ENCODE results near the gene CNOT11.
"Not testable (repeated sequence)": the region's sequence is repeated elsewhere in the genome, so short reads cannot be mapped to it uniquely, and the experiment has no call there.

CNOT11 gene

DNA sequence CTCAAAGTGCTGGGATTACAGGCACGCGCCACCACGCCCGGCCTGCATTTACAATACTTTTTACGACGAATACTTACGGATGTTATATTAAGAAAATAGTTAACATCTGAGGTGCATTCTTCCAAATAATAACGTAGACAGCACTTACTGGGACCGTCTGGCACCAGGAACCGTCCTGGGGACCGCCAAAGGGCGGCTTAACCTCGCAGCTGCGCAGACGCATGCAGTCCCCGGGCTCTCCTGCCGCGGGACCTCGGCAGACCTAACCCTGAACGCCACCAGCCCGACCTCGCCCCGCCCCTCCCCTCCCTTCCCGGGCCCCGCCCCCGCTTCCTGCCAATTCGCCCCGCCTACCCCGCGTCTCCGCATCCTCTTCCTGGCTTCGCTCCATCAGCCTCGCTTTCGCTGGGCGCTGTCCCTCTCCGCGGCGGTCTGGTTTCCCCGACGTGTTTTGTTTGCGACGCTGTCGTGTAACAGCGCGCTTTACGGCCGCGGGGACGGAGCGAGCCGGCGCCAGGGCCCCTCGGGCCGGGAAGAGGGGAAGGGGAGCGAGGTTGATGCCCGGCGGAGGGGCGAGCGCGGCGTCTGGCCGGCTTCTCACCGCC is at the start of gene CNOT11:
Gene CNOT11 (plus strand): TSS at position 479 of the 605 bp plus-strand sequence. CDS start 79 bp downstream, at position 558.
- Mint-ChIP-seq H3K4me3 (peak within 1 kb of the TSS; percentile 90), H3K27me3 (no peaks in the 10 kb centered on the region), H3K4me1 (ENCODE audit: low read depth) (peaks cover 47% of the 10 kb centered on the region), H3K27ac (peak within 1 kb of the TSS; percentile 90), H3K36me3 (ENCODE audit: low read depth) (peaks cover 31% of the 10 kb centered on the region), H3K9me3 (peaks cover 7% of the 10 kb centered on the region)
- intact Hi-C loops (cut with micrococcal nuclease) = loop anchor here (1.0 to 5.0 kb wide), 2 partner anchors 54 to 690 kb away; partner anchors contain the start of gene PDCL3

- Mint-ChIP-seq H3K4me3 (no peak overlapping the region), H3K27ac (no peak overlapping the region), H3K36me3 (ENCODE audit: low read depth) (no peaks in the 10 kb centered on the region), H3K4me1 (ENCODE audit: low read depth) (peaks cover 5% of the 10 kb centered on the region), H3K27me3 (no peaks in the 10 kb centered on the region), H3K9me3 (no peaks in the 10 kb centered on the region)
- intact Hi-C loops (cut with micrococcal nuclease) = loop anchor here (1.0 to 2.0 kb wide), 3 partner anchors 52 to 192 kb away; no protein-coding TSS in a partner anchor
Observed at GRCh38 chr2:101204400-101205115, 48.1 kb upstream of the CNOT11 start.

DNA sequence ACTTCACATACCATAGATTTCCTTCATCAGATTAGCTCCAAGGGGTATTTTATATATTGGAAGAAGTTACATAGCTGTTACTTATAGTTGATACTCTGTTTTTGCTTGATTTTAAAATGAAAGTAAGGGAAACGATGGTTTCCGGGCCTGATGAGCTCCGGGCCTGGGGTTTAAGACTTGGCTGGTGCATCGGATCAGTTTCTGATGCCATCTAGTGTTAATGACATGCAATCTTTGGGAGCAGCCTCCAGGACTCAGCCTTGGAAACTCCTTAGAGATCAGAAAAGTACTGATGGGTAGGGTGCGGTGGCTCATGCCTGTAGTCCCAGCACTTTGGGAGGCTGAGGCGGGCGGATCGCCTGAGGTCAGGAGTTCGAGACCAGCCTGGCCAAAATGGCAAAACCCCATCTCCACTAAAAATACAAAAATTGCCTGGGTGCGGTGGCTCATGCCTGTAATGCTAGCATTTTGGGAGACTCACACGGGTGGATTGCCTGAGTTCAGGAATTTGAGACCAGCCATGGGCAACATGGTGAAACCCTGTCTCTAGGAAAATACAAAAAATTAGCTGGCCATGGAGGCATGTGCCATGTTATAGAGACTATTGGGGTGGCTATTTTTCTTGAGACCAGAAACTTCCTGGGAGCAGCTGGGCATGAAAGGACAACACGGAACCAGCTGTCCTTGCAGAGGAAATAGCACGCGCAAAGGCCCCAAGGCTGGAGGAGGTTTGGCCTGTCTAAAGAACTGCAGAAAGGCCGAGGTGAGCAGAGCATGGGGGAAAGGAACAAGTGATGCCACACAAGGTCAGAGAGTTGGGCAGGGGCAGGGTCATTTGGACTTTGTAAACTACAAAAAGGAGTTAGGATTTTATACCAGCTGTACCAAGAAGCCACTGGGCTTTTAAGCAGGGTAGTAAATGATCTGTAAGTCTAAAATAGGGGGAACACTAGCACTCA is 46.9 kb upstream of the CNOT11 start:
- Mint-ChIP-seq H3K4me1 (ENCODE audit: low read depth) (peaks cover 5% of the 10 kb centered on the region), H3K27ac (no peak overlapping the region), H3K9me3 (no peaks in the 10 kb centered on the region), H3K36me3 (ENCODE audit: low read depth) (no peaks in the 10 kb centered on the region), H3K27me3 (no peaks in the 10 kb centered on the region), H3K4me3 (peak overlapping the region; percentile 13)
- intact Hi-C loops (cut with micrococcal nuclease) = loop anchor here (1.0 to 2.0 kb wide), 3 partner anchors 53 to 193 kb away; no protein-coding TSS in a partner anchor

GRCh38 chr2:101208830-101209229 is 43.9 kb upstream of the CNOT11 start:
- Mint-ChIP-seq H3K27ac (no peak overlapping the region), H3K4me3 (no peak overlapping the region), H3K9me3 (no peaks in the 10 kb centered on the region), H3K4me1 (ENCODE audit: low read depth) (no peaks in the 10 kb centered on the region), H3K27me3 (no peaks in the 10 kb centered on the region), H3K36me3 (ENCODE audit: low read depth) (no peaks in the 10 kb centered on the region)
- intact Hi-C loops (cut with micrococcal nuclease) = no loop called here

GRCh38 chr2:101219246-101219645 is 33.4 kb upstream of the CNOT11 start:
- no peaks in the 10 kb centered on the region for H3K9me3 Mint-ChIP-seq
- no peaks in the 10 kb centered on the region for H3K36me3 Mint-ChIP-seq (ENCODE audit: low read depth)
- H3K4me3 Mint-ChIP-seq = no peak overlapping the region
- H3K4me1 Mint-ChIP-seq (ENCODE audit: low read depth) = peaks cover 15% of the 10 kb centered on the region
- intact Hi-C loops (cut with micrococcal nuclease) = no loop called here
- no peaks in the 10 kb centered on the region for H3K27me3 Mint-ChIP-seq
- H3K27ac Mint-ChIP-seq = no peak overlapping the region

- not testable (repeated sequence) for H3K27me3 Mint-ChIP-seq
Observed at GRCh38 chr2:101220091-101220490, 32.6 kb upstream of the CNOT11 start.

DNA sequence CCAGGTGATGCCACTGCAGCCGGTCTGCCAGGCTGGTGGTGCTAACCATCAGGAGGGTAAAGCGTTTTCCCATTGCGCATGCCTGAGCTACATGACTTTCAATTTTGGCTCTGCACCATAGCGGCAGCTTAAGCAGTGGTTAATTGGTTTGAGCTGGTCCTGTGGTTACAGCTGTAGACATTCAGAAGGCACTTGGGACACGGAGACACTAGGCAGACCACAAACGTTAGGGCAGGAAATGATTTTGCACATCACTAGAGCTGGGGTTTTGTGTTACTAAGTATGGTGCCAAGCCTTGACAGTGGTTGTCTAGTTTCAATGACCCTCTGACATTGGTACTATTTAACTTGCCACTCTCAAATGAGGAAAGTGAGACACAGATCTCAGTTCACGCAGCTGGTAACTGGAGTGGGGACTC is 28.9 kb upstream of the CNOT11 start:
- Mint-ChIP-seq H3K36me3 (ENCODE audit: low read depth) (no peaks in the 10 kb centered on the region), H3K27ac (no peak overlapping the region), H3K4me3 (no peak overlapping the region), H3K27me3 (no peaks in the 10 kb centered on the region), H3K4me1 (ENCODE audit: low read depth) (peaks cover 34% of the 10 kb centered on the region), H3K9me3 (no peaks in the 10 kb centered on the region)
- intact Hi-C loops (cut with micrococcal nuclease) = no loop called here

More at GRCh38 chr2:101220091-101220490, 32.6 kb upstream of the CNOT11 start:
- H3K9me3 Mint-ChIP-seq; H3K4me3 Mint-ChIP-seq; H3K36me3 Mint-ChIP-seq (ENCODE audit: low read depth); intact Hi-C loops (cut with micrococcal nuclease); H3K27ac Mint-ChIP-seq: not testable (repeated sequence)
- peaks cover 21% of the 10 kb centered on the region for H3K4me1 Mint-ChIP-seq (ENCODE audit: low read depth)

- H3K4me3 Mint-ChIP-seq = no peak overlapping the region
- intact Hi-C loops (cut with micrococcal nuclease) = no loop called here
- peaks cover 22% of the 10 kb centered on the region for H3K9me3 Mint-ChIP-seq
- peaks cover 26% of the 10 kb centered on the region for H3K4me1 Mint-ChIP-seq (ENCODE audit: low read depth)
- no peak overlapping the region for H3K27ac Mint-ChIP-seq
- no peaks in the 10 kb centered on the region for H3K36me3 Mint-ChIP-seq (ENCODE audit: low read depth)
- H3K27me3 Mint-ChIP-seq = no peaks in the 10 kb centered on the region
Observed at GRCh38 chr2:101230541-101231001, 22.1 kb upstream of the CNOT11 start.

GRCh38 chr2:101231240-101231639 is 21.4 kb upstream of the CNOT11 start:
- Mint-ChIP-seq H3K27ac (no peak overlapping the region), H3K27me3 (no peaks in the 10 kb centered on the region), H3K36me3 (ENCODE audit: low read depth) (peaks cover 5% of the 10 kb centered on the region), H3K9me3 (peaks cover 28% of the 10 kb centered on the region), H3K4me1 (ENCODE audit: low read depth) (peaks cover 19% of the 10 kb centered on the region), H3K4me3 (no peak overlapping the region)
- intact Hi-C loops (cut with micrococcal nuclease) = no loop called here

DNA sequence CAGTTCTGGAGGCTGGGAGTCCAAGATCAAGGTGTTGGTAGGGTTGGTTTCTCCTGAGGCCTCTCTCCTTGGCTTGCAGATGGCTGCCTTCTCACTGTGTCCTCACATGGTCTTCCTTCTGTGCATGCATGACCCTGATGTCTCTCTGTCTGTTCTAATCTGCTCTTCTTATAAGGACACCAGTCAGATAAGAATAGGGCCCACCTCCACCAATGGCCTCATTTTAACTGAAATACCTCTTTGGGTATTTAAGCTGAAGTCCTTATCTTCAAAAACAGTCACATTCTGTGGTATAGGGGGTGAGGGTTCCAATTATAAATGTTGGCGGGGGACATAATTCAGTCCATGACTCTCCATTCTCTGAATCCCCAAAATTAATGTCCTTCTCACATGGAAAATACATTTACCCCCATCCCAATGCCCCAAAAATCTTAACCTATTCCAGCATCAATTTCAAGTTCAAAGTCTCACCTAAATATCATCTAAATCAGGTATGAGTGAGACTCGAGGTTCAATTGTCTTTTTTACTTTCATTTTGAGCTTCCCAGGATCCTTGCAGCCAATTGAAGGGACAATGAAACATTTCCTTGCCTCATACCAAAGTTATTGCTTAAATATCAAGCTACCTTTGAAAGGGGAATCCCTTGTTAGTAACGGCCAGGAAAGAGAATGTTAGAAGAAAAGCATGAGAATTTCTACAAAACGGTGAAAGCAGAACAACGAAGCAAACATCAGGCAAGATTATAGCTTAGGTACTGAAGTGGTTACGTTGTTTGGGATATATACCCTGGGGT is 20.6 kb upstream of the CNOT11 start:
- no peak overlapping the region for H3K4me3 Mint-ChIP-seq
- intact Hi-C loops (cut with micrococcal nuclease) = no loop called here
- H3K9me3 Mint-ChIP-seq = peaks cover 28% of the 10 kb centered on the region
- peaks cover 5% of the 10 kb centered on the region for H3K36me3 Mint-ChIP-seq (ENCODE audit: low read depth)
- H3K27me3 Mint-ChIP-seq = no peaks in the 10 kb centered on the region
- H3K27ac Mint-ChIP-seq = no peak overlapping the region
- peaks cover 20% of the 10 kb centered on the region for H3K4me1 Mint-ChIP-seq (ENCODE audit: low read depth)

DNA sequence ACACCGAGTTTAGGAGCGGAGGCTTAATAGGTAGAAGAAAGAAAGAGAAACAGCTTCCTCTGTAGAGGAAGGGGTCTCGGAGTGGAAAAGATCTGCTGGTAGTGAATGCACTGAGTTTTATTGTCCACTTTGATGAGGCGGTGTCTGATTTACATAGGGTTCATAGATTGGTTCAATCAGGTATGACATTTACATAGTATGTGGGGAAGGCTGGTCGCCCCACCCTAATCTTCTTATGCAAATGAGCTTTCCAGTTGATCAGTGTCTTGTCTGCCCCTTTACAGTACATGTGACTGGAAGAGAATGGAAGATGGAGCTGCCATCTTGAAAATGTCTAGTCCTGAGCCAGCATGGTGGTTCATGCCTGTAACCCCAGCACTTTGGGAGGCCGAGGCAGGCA is 19.9 kb upstream of the CNOT11 start:
- Mint-ChIP-seq H3K9me3 (peaks cover 28% of the 10 kb centered on the region), H3K4me3 (no peak overlapping the region), H3K27ac (no peak overlapping the region), H3K4me1 (ENCODE audit: low read depth) (peaks cover 23% of the 10 kb centered on the region), H3K36me3 (ENCODE audit: low read depth) (peaks cover 5% of the 10 kb centered on the region), H3K27me3 (no peaks in the 10 kb centered on the region)
- intact Hi-C loops (cut with micrococcal nuclease) = no loop called here

GRCh38 chr2:101234169-101234938 is 18.3 kb upstream of the CNOT11 start:
- Mint-ChIP-seq H3K9me3 (peaks cover 27% of the 10 kb centered on the region), H3K27ac (no peak overlapping the region), H3K36me3 (ENCODE audit: low read depth) (peaks cover 5% of the 10 kb centered on the region), H3K27me3 (no peaks in the 10 kb centered on the region), H3K4me3 (no peak overlapping the region), H3K4me1 (ENCODE audit: low read depth) (peaks cover 39% of the 10 kb centered on the region)
- intact Hi-C loops (cut with micrococcal nuclease) = no loop called here

Data from dendritic cell treated with granulocyte-macrophage colony-stimulating factor and Interleukin-4, amounts not matched to agents 40 ng/mL and 50 ng/mL, for 4 days (primary cell).